Superior temporal gyrus (tissue), 1 donor: ENCODE measurements around the gene GRM1.
A peak's percentile ranks its signal among the peaks of the same experiment; 100 is the strongest.

ENCODE experiments used
- DNase-seq: peaks from one replicate; pipeline ENCODE4 v3.0.0-alpha.2; 2016; ENCODE audit errors: extremely low spot score

Gene GRM1

GRCh38 chr6:146097586-146097985, 68.7 kb downstream of the GRM1 start:
- DNase-seq, result no peak

- no peak for DNase-seq
Measured at GRCh38 chr6:146100776-146101175, 71.9 kb downstream of the GRM1 start.

- DNase-seq, result no peak
Measured at GRCh38 chr6:146103416-146104072, 74.7 kb downstream of the GRM1 start.

- no peak for DNase-seq
Measured at GRCh38 chr6:146106532-146106931, 77.7 kb downstream of the GRM1 start.

- DNase-seq, result no peak
Measured at GRCh38 chr6:146110990-146111389, 82.1 kb downstream of the GRM1 start.

- peak; percentile 39 for DNase-seq
Measured at GRCh38 chr6:146111881-146112450, 83.1 kb downstream of the GRM1 start.

- peak; percentile 25 for DNase-seq
Measured at GRCh38 chr6:146113084-146113623, 84.3 kb downstream of the GRM1 start.

GRCh38 chr6:146123616-146124015, 94.8 kb downstream of the GRM1 start:
- no peak for DNase-seq

GRCh38 chr6:146127447-146128215, 98.8 kb downstream of the GRM1 start:
- DNase-seq, result no peak

GRCh38 chr6:146133866-146134265, 105.0 kb downstream of the GRM1 start:
- DNase-seq, result no peak

- no peak for DNase-seq
Measured at GRCh38 chr6:146135167-146135566, 106.3 kb downstream of the GRM1 start.

- no peak for DNase-seq
Measured at GRCh38 chr6:146146836-146147235, 118.0 kb downstream of the GRM1 start.

GRCh38 chr6:146149770-146150169, 120.9 kb downstream of the GRM1 start:
- no peak for DNase-seq

GRCh38 chr6:146153040-146153758, 124.3 kb downstream of the GRM1 start:
- no peak for DNase-seq

GRCh38 chr6:146154197-146154596, 125.3 kb downstream of the GRM1 start:
- no peak for DNase-seq

GRCh38 chr6:146161664-146162063, 132.8 kb downstream of the GRM1 start:
- no peak for DNase-seq

GRCh38 chr6:146169872-146170271, 141.0 kb downstream of the GRM1 start:
- no peak for DNase-seq

GRCh38 chr6:146177785-146178184, 148.9 kb downstream of the GRM1 start:
- no peak for DNase-seq

- DNase-seq, result no peak
Measured at GRCh38 chr6:146183831-146184230, 155.0 kb downstream of the GRM1 start.

- DNase-seq, result no peak
Measured at GRCh38 chr6:146184701-146185100, 155.8 kb downstream of the GRM1 start.

- no peak for DNase-seq
Measured at GRCh38 chr6:146189131-146189530, 160.3 kb downstream of the GRM1 start.

- no peak for DNase-seq
Measured at GRCh38 chr6:146190581-146190980, 161.7 kb downstream of the GRM1 start.
